Omental fat pad (tissue), 4 donors: ENCODE measurements around the gene PTPN4. TPM values are rescaled to one million over a fixed set of nuclear protein-coding genes. Genes with fewer than 3 reads are reported as not detected.

ENCODE experiments used
- ATAC-seq: fragments of 150-250 bp; one replicate; pipeline ENCODE4 v1.9.1; 2016; ENCODE audit warnings: mild to moderate bottlenecking, moderate library complexity; ENCODE audit not compliant: low FRiP score
- DNase-seq: peaks from one replicate; pipeline ENCODE4 v3.0.0-alpha.2; 2019; ENCODE audit warnings: low spot score
- total RNA-seq, 4 donors: library from RNA; depleted of rRNA; stranded (reverse); fragments of >200 nt; gene quantifications; one replicate each; pipeline ENCODE4 v1.1.0, GENCODE V29; 2016
- TF ChIP-seq, protein P1 (sequence below), 3 donors: fragments of 450-650 bp; IDR thresholded peaks; one replicate each; pipeline ENCODE4 v1.5.1; 2016 to 2017; ENCODE audit warnings: antibody characterized with exemption in 3 of 3, mild to moderate bottlenecking in 3 of 3, moderate library complexity in 2 of 3

The PTPN4 gene
- total RNA-seq, 4 donors from 2014 or later: 20.2 to 41.0 (median 30.5) TPM

DNA sequence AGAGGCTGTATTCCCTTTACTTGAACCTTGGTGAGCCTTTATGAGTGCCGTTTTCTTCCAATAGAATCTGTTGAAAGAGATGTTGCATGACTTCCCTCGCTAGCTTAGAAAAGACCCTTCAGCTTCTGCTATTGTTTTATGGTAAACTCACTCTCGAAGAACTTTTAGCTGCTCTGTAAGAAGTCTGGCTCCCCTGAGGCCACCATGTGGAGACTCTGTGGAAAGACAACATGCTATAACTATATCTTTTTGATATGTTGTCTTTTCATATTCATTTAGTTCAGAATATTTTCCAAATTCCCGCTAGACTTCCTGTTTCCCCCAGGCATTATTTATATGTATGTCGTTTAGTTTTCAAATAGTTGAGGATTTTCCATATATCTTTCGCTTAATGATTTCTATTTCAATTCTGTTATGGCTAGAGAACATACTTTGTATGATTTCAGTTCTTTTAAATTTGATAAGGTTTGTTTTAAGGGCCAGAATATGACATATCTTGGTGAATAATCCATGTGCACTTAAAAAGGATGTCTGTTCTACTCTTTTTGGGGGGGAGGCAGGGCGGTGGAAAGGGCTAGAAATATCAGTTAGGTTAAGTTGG is 64.1 kb downstream of the PTPN4 start:
- TF ChIP-seq, protein P1, sequence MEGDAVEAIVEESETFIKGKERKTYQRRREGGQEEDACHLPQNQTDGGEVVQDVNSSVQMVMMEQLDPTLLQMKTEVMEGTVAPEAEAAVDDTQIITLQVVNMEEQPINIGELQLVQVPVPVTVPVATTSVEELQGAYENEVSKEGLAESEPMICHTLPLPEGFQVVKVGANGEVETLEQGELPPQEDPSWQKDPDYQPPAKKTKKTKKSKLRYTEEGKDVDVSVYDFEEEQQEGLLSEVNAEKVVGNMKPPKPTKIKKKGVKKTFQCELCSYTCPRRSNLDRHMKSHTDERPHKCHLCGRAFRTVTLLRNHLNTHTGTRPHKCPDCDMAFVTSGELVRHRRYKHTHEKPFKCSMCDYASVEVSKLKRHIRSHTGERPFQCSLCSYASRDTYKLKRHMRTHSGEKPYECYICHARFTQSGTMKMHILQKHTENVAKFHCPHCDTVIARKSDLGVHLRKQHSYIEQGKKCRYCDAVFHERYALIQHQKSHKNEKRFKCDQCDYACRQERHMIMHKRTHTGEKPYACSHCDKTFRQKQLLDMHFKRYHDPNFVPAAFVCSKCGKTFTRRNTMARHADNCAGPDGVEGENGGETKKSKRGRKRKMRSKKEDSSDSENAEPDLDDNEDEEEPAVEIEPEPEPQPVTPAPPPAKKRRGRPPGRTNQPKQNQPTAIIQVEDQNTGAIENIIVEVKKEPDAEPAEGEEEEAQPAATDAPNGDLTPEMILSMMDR (IDR thresholded peaks at IDR 0.05): no peak
- no peak for DNase-seq
- ATAC-seq: no peak

- ATAC-seq (no peak), DNase-seq (no peak)
- TF ChIP-seq, protein P1 (IDR thresholded peaks at IDR 0.05): no peak
Observed at GRCh38 chr2:119826370-119826961, 66.7 kb downstream of the PTPN4 start.

- ATAC-seq: no peak
- TF ChIP-seq, protein P1 (IDR thresholded peaks at IDR 0.05): no peak
- no peak for DNase-seq
Observed at GRCh38 chr2:119827866-119828507, 68.3 kb downstream of the PTPN4 start.

DNA sequence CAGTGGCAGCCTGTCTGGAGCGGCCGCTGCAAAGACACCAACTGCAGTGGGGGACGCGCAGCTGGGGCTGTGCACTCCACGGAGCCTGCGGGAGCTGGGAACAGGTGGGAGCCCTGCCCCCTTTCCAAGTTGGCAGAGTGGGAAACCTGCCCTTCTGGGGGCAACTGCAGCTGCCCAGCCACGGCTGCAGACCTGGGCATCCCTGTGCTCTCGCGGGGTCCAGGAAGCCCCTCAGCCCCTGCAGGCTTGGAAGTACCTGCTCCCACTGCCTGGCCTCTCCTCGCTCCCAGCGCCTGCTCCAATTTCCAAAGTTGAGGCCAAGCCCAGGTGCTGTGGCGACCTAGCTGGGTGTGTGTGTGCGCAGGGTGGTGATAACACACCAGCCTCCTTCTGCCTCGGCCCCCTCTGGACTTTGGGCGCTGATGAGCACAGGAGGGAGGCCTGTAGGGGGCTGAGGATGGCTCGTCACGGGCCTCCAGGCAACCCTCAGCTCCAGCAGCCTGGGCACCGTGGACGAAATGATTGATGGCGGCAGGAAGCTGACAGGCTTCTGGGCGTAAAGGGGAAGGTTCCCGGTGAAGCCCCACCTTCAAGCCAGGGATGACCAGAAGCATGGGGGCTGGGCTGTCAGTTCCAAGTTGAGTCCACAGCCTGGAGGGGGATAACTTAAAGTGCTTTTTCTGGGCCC is 76.9 kb downstream of the PTPN4 start:
- no peak for DNase-seq
- TF ChIP-seq, protein P1 (IDR thresholded peaks at IDR 0.05): no peak
- no peak for ATAC-seq

- TF ChIP-seq, protein P1 (IDR thresholded peaks at IDR 0.05): no peak
- DNase-seq (no peak), ATAC-seq (no peak)
Observed at GRCh38 chr2:119837350-119837749, 77.6 kb downstream of the PTPN4 start.

DNA sequence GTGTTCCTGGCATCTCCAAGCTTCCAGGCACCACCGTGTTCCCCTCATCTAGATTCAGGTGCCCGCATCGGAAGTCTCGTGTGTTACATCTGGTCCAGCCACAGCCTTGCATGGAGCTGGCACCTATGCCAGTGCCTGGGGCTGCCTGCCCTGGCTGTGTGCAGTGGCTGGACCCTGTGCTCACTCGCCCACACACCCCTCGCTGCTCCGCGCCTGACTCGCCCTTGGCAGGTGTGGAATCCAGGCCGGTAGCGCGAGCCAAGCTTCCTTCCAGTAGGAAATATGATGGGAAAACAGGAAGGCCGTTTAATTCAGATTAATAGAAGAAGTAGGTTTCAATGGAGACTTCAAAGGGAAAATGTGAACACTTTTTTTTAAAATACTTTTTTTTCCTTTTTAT is 78.0 kb downstream of the PTPN4 start:
- DNase-seq (no peak), ATAC-seq (no peak)
- TF ChIP-seq, protein P1 (IDR thresholded peaks at IDR 0.05): no peak
